GM23338 (cell line): ENCODE data around the gene TRMT13. TPM values are rescaled to one million over a fixed set of nuclear protein-coding genes. Genes with fewer than 3 reads are reported as not detected.

ENCODE experiments used
- ATAC-seq: fragments of 200-7000 bp; cut with Tn5 transposase; 3 replicates; pipeline ENCODE4 v1.9.1; 2020
- DNase-seq: peaks from one replicate; pipeline ENCODE4 v3.0.0-alpha.2; 2015; ENCODE audit warnings: low spot score
- H2AFZ ChIP-seq: fragments of 200-600 bp; sonication (generic); 2 replicates; pipeline ENCODE4 v1.8.0; 2016; ENCODE audit warnings: antibody characterized with exemption, mild to moderate bottlenecking, moderate library complexity
- H3F3A ChIP-seq: fragments of 200-600 bp; sonication (generic); replicated peaks from 2 replicates; pipeline ENCODE4 v1.8.0; 2017; ENCODE audit warnings: antibody characterized with exemption, mixed run types, low read depth
- H3K27ac ChIP-seq: fragments of 200-600 bp; sonication (generic); 2 replicates; pipeline ENCODE4 v1.6.1; 2016; ENCODE audit warnings: low read depth
- H3K27me3 ChIP-seq: fragments of 200-600 bp; sonication (generic); 2 replicates; pipeline ENCODE4 v1.8.0; 2016; ENCODE audit warnings: mild to moderate bottlenecking, mixed run types, moderate library complexity; ENCODE audit not compliant: insufficient read depth
- H3K36me3 ChIP-seq: fragments of 200-600 bp; sonication (generic); 2 replicates; pipeline ENCODE4 v1.8.0; 2016; ENCODE audit warnings: mild to moderate bottlenecking; ENCODE audit not compliant: insufficient read depth
- H3K4me1 ChIP-seq: fragments of 200-600 bp; sonication (generic); 2 replicates; pipeline ENCODE4 v1.8.0; 2016; ENCODE audit warnings: mild to moderate bottlenecking, moderate library complexity; ENCODE audit not compliant: insufficient read depth
- H3K4me2 ChIP-seq: fragments of 200-600 bp; sonication (generic); 2 replicates; pipeline ENCODE4 v1.7.1; 2017; ENCODE audit warnings: mixed run types
- H3K4me3 ChIP-seq: fragments of 200-600 bp; sonication (generic); 2 replicates; pipeline ENCODE4 v1.6.1; 2016; ENCODE audit warnings: mixed run types
- H3K79me2 ChIP-seq: fragments of 200-600 bp; sonication (generic); replicated peaks from 2 replicates; pipeline ENCODE4 v1.8.0; 2017; ENCODE audit warnings: mild to moderate bottlenecking; ENCODE audit not compliant: insufficient read depth
- H3K9me2 ChIP-seq: fragments of 200-600 bp; sonication (generic); 2 replicates; pipeline ENCODE4 v1.8.0; 2017; ENCODE audit not compliant: insufficient read depth
- H4K20me1 ChIP-seq: fragments of 200-600 bp; sonication (generic); replicated peaks from 2 replicates; pipeline ENCODE4 v1.8.0; 2017; ENCODE audit warnings: mild to moderate bottlenecking; ENCODE audit not compliant: insufficient read depth
- H3K27ac Mint-ChIP-seq: 2 replicates; pipeline ENCODE4 v1.8.0; 2020; ENCODE audit warnings: inconsistent platforms, mild to moderate bottlenecking, moderate library complexity, mixed read lengths
- H3K27me3 Mint-ChIP-seq: 3 replicates; pipeline ENCODE4 v1.8.0; 2022; ENCODE audit warnings: low read depth, mild to moderate bottlenecking, moderate library complexity, mixed read lengths, inconsistent platforms; ENCODE audit not compliant: insufficient read depth, poor library complexity
- H3K36me3 Mint-ChIP-seq: 3 replicates; pipeline ENCODE4 v1.8.0; 2021; ENCODE audit warnings: low read depth, mild to moderate bottlenecking, inconsistent platforms, moderate library complexity, mixed read lengths
- H3K4me1 Mint-ChIP-seq: 3 replicates; pipeline ENCODE4 v1.8.0; 2020; ENCODE audit warnings: mild to moderate bottlenecking, inconsistent platforms, mixed read lengths
- H3K4me3 Mint-ChIP-seq: 3 replicates; pipeline ENCODE4 v1.8.0; 2021; ENCODE audit warnings: moderate library complexity, mild to moderate bottlenecking, inconsistent platforms, mixed read lengths
- H3K9me3 Mint-ChIP-seq: 3 replicates; pipeline ENCODE4 v1.8.0; 2020; ENCODE audit warnings: moderate library complexity, mild to moderate bottlenecking, inconsistent platforms, mixed read lengths
- CREB1 ChIP-seq: fragments of 250-450 bp; sonication (Bioruptor Pico); IDR thresholded peaks from 2 replicates; pipeline ENCODE4 v1.5.0; 2020; ENCODE audit warnings: low read depth, mild to moderate bottlenecking, moderate library complexity
- EZH2 ChIP-seq: fragments of 200-600 bp; sonication (generic); IDR thresholded peaks from one replicate; pipeline ENCODE4 v1.8.0; 2017; ENCODE audit warnings: antibody characterized with exemption, mild to moderate bottlenecking, low read depth; ENCODE audit not compliant: unreplicated experiment
- EZH2phosphoT487 ChIP-seq: fragments of 200-600 bp; sonication (generic); IDR thresholded peaks from one replicate; pipeline ENCODE4 v1.8.1; 2018; ENCODE audit warnings: antibody characterized with exemption; ENCODE audit not compliant: unreplicated experiment
- POLR2AphosphoS5 ChIP-seq: IDR thresholded peaks from 2 replicates; pipeline ENCODE4 v1.6.1; 2016; ENCODE audit warnings: antibody characterized with exemption, low read depth
- ZNF114 ChIP-seq: fragments of 250-450 bp; sonication (Bioruptor Pico); IDR thresholded peaks from 2 replicates; pipeline ENCODE4 v1.5.0; 2020; ENCODE audit warnings: mild to moderate bottlenecking, moderate library complexity
- polyA plus RNA-seq: library from polyadenylated mRNA; unstranded; fragments of >200 nt; fragmentation: Nextera tagmentation; extraction: Ambion mirVana; gene quantifications from 2 replicates; pipeline ENCODE4 v1.2.1, GENCODE V29; 2016
- total RNA-seq: library from RNA; depleted of rRNA; stranded (reverse); fragments of >200 nt; shearing (Covaris generic); gene quantifications from 2 replicates; pipeline ENCODE4 v1.2.3, GENCODE V29; 2014
- TF ChIP-seq, protein P1 (sequence below): IDR thresholded peaks from 2 replicates; pipeline ENCODE4 v1.6.1; 2016; ENCODE audit warnings: antibody characterized with exemption
- TF ChIP-seq, protein P2 (sequence below), 2 experiments: fragments of 200-600 bp in 1 of 2; sonication (generic) in 1 of 2; conservative IDR thresholded peaks; 2 replicates each; pipeline versions ENCODE4 v1.5.1 to v1.6.1; 2016 to 2017; ENCODE audit warnings: antibody characterized with exemption in 2 of 2, low read depth in 2 of 2, mild to moderate bottlenecking in 2 of 2, moderate library complexity in 1 of 2
- TF ChIP-seq, protein P3 (sequence below): fragments of 250-450 bp; sonication (Bioruptor Pico); IDR thresholded peaks from 2 replicates; pipeline ENCODE4 v1.5.0; 2020; ENCODE audit warnings: mild to moderate bottlenecking, moderate library complexity

Gene TRMT13
- total and polyA plus RNA-seq, 2 experiments from 2014 or later: 14.5 to 22.8 TPM

DNA sequence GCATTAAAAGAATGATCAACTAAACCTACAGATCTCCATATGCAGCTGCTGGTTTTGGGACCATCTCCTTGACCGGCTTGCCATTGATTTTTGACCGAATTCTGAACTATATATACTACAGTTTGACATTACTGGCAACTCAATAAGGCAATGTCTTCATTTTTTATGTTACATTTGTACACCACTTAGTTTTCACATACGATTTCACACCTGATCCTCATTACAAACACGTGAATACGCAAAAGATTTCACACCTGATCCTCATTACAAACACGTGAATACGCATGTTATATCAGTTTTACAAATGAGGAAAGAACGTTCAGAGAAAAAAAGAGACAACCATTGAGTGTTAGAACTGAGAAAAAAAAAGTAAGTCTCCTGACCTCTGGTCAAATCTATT, 1.3 kb upstream of the TRMT13 start:
- H3K4me1 ChIP-seq: peaks cover 14% of the 10 kb centered on the region; the same call in 1 of the 2 replicates
- H3K4me3 ChIP-seq: peak overlapping the region; percentile 84
- peaks cover 76% of the 10 kb centered on the region for H3K79me2 ChIP-seq
- H2AFZ ChIP-seq: no peak overlapping the region
- TF ChIP-seq EZH2: no peak
- no peak for TF ChIP-seq ZNF114 (CRISPR knock-in tag)
- ATAC-seq (no peak), DNase-seq (no peak)
- Mint-ChIP-seq H3K27me3 (peaks cover 11% of the 10 kb centered on the region), H3K9me3 (no peaks in the 10 kb centered on the region), H3K4me3 (peak overlapping the region; percentile 99), H3K36me3 (no peaks in the 10 kb centered on the region), H3K27ac (peak overlapping the region; percentile 23; the same call in 1 of the 2 replicates), H3K4me1 (peaks cover 9% of the 10 kb centered on the region)
- no peaks in the 10 kb centered on the region for H4K20me1 ChIP-seq
- no peaks in the 10 kb centered on the region for H3K36me3 ChIP-seq
- H3K9me2 ChIP-seq: no peaks in the 10 kb centered on the region
- no peak overlapping the region for H3K27ac ChIP-seq
- H3K4me2 ChIP-seq: peak overlapping the region; percentile 80
- no peaks in the 10 kb centered on the region for H3K27me3 ChIP-seq
- no peaks in the 10 kb centered on the region for H3F3A ChIP-seq

DNA sequence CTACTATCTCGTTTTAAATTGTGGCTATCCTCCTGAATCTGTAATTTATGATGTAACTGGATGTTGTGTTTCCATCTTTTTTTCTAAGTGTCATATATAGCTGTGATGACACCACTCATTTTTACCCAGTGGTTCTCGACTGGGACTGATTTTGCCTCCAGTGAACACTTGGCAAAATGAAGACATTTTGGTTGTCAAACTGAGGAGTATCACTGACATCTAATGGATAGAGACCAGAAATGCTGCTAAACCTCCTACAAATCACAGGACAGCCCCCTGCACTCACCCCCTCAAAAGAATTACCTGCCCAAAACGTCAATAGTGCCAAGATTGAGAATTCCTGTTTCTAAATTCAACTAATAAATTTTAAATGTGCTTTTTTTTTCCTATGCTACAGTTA, 1.9 kb downstream of the TRMT13 start:
- DNase-seq (no peak), ATAC-seq (no peak)
- Mint-ChIP-seq H3K27me3 (peaks cover 11% of the 10 kb centered on the region), H3K27ac (no peak overlapping the region), H3K9me3 (no peaks in the 10 kb centered on the region), H3K36me3 (peaks cover 6% of the 10 kb centered on the region; the same call in 2 of the 3 replicates), H3K4me3 (no peak overlapping the region), H3K4me1 (peaks cover 9% of the 10 kb centered on the region)
- H3F3A ChIP-seq: no peaks in the 10 kb centered on the region
- no peaks in the 10 kb centered on the region for H3K27me3 ChIP-seq
- peaks cover 14% of the 10 kb centered on the region; the same call in 1 of the 2 replicates for H3K4me1 ChIP-seq
- H3K4me3 ChIP-seq: no peak overlapping the region
- H3K79me2 ChIP-seq: peaks cover 46% of the 10 kb centered on the region
- no peak overlapping the region for H3K4me2 ChIP-seq
- H2AFZ ChIP-seq: no peak overlapping the region
- peaks cover 23% of the 10 kb centered on the region; the same call in 1 of the 2 replicates for H3K36me3 ChIP-seq
- H4K20me1 ChIP-seq: 0 out of 2 replicates have a peak, but pooled peaks cover 3% of the 10 kb centered on the region
- no peaks in the 10 kb centered on the region for H3K9me2 ChIP-seq
- no peak overlapping the region for H3K27ac ChIP-seq
- TF ChIP-seq EZH2: no peak
- TF ChIP-seq CREB1: no peak
- TF ChIP-seq EZH2phosphoT487: no peak
- TF ChIP-seq, protein P1, sequence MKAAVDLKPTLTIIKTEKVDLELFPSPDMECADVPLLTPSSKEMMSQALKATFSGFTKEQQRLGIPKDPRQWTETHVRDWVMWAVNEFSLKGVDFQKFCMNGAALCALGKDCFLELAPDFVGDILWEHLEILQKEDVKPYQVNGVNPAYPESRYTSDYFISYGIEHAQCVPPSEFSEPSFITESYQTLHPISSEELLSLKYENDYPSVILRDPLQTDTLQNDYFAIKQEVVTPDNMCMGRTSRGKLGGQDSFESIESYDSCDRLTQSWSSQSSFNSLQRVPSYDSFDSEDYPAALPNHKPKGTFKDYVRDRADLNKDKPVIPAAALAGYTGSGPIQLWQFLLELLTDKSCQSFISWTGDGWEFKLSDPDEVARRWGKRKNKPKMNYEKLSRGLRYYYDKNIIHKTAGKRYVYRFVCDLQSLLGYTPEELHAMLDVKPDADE: no peak
- TF ChIP-seq, protein P2, sequence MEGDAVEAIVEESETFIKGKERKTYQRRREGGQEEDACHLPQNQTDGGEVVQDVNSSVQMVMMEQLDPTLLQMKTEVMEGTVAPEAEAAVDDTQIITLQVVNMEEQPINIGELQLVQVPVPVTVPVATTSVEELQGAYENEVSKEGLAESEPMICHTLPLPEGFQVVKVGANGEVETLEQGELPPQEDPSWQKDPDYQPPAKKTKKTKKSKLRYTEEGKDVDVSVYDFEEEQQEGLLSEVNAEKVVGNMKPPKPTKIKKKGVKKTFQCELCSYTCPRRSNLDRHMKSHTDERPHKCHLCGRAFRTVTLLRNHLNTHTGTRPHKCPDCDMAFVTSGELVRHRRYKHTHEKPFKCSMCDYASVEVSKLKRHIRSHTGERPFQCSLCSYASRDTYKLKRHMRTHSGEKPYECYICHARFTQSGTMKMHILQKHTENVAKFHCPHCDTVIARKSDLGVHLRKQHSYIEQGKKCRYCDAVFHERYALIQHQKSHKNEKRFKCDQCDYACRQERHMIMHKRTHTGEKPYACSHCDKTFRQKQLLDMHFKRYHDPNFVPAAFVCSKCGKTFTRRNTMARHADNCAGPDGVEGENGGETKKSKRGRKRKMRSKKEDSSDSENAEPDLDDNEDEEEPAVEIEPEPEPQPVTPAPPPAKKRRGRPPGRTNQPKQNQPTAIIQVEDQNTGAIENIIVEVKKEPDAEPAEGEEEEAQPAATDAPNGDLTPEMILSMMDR (conservative IDR thresholded peaks at IDR 0.05; ENCODE audit: low read depth in 2 of 2): no peak; a peak in 1 of 4 replicates
- TF ChIP-seq, protein P3, sequence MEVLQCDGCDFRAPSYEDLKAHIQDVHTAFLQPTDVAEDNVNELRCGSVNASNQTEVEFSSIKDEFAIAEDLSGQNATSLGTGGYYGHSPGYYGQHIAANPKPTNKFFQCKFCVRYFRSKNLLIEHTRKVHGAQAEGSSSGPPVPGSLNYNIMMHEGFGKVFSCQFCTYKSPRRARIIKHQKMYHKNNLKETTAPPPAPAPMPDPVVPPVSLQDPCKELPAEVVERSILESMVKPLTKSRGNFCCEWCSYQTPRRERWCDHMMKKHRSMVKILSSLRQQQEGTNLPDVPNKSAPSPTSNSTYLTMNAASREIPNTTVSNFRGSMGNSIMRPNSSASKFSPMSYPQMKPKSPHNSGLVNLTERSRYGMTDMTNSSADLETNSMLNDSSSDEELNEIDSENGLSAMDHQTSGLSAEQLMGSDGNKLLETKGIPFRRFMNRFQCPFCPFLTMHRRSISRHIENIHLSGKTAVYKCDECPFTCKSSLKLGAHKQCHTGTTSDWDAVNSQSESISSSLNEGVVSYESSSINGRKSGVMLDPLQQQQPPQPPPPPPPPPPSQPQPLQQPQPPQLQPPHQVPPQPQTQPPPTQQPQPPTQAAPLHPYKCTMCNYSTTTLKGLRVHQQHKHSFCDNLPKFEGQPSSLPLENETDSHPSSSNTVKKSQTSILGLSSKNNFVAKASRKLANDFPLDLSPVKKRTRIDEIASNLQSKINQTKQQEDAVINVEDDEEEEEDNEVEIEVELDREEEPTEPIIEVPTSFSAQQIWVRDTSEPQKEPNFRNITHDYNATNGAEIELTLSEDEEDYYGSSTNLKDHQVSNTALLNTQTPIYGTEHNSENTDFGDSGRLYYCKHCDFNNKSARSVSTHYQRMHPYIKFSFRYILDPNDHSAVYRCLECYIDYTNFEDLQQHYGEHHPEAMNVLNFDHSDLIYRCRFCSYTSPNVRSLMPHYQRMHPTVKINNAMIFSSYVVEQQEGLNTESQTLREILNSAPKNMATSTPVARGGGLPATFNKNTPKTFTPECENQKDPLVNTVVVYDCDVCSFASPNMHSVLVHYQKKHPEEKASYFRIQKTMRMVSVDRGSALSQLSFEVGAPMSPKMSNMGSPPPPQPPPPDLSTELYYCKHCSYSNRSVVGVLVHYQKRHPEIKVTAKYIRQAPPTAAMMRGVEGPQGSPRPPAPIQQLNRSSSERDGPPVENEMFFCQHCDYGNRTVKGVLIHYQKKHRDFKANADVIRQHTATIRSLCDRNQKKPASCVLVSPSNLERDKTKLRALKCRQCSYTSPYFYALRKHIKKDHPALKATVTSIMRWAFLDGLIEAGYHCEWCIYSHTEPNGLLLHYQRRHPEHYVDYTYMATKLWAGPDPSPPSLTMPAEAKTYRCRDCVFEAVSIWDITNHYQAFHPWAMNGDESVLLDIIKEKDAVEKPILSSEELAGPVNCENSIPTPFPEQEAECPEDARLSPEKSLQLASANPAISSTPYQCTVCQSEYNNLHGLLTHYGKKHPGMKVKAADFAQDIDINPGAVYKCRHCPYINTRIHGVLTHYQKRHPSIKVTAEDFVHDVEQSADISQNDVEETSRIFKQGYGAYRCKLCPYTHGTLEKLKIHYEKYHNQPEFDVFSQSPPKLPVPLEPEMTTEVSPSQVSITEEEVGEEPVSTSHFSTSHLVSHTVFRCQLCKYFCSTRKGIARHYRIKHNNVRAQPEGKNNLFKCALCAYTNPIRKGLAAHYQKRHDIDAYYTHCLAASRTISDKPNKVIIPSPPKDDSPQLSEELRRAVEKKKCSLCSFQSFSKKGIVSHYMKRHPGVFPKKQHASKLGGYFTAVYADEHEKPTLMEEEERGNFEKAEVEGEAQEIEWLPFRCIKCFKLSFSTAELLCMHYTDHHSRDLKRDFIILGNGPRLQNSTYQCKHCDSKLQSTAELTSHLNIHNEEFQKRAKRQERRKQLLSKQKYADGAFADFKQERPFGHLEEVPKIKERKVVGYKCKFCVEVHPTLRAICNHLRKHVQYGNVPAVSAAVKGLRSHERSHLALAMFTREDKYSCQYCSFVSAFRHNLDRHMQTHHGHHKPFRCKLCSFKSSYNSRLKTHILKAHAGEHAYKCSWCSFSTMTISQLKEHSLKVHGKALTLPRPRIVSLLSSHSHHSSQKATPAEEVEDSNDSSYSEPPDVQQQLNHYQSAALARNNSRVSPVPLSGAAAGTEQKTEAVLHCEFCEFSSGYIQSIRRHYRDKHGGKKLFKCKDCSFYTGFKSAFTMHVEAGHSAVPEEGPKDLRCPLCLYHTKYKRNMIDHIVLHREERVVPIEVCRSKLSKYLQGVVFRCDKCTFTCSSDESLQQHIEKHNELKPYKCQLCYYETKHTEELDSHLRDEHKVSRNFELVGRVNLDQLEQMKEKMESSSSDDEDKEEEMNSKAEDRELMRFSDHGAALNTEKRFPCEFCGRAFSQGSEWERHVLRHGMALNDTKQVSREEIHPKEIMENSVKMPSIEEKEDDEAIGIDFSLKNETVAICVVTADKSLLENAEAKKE (CRISPR knock-in tag): no peak
- TF ChIP-seq POLR2AphosphoS5: no peak
- TF ChIP-seq ZNF114 (CRISPR knock-in tag): no peak
